ENCODE measurements around the gene FOCAD. TPM values are rescaled to one million over a fixed set of nuclear protein-coding genes. Genes with fewer than 3 reads are reported as not detected.

The FOCAD gene
- total RNA-seq, 1 experiment from 2014 or later, result 40.7 TPM

DNA sequence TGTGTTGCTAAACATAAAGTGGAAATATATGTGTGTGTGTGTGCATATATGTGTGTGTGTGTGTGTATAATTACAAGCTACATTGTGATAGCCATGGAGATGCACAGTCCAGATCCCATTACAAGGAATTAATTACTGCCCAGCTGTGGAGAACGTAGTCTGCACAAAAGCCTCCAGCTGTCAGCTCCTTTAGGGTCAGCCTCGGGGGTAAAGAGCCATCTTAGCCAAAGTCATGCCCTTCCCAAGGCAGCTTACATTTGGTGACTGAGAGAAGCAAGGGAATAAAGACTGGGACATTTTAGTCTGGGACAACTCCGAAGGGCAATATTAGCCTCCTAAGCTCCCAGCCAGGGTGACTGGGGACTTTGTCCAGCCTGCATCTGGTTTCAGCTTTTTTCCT, 21.9 kb upstream of the FOCAD start:
- Histone ChIP-seq H3K4me3 (replicated peaks in 1 of 2; ENCODE audit: low read depth in 1 of 2, low read length in 2 of 2) (no peak overlapping the region), H3K9me3 (ENCODE audit: control insufficient read depth in 1 of 2, insufficient read depth in 1 of 2, low read depth in 1 of 2, low read length in 2 of 2) (no peaks in the 10 kb centered on the region), H3K9me2 (ENCODE audit: insufficient read depth) (peaks cover 3% of the 10 kb centered on the region; the same call in 1 of the 2 replicates), H3K4me1 (ENCODE audit: control insufficient read depth in 1 of 2, insufficient read depth in 2 of 2, low read length in 2 of 2) (peaks cover 0 to 11% of the 10 kb centered on the region in 2 experiments; a peak in 1 of 4 replicates), H3K79me2 (ENCODE audit: insufficient read depth, low read length) (0 out of 2 replicates have a peak, but pooled peaks cover 3% of the 10 kb centered on the region), H3K27me3 (ENCODE audit: insufficient read depth, low read length) (no peaks in the 10 kb centered on the region), H3K36me3 (ENCODE audit: control insufficient read depth in 1 of 2, insufficient read depth in 2 of 2, low read length in 2 of 2) (no peaks in the 10 kb centered on the region), H4K20me1 (ENCODE audit: insufficient read depth) (no peaks in the 10 kb centered on the region), H3K4me2 (ENCODE audit: low read length) (no peak overlapping the region), H3K27ac (ENCODE audit: low read depth, low read length) (no peak overlapping the region), H2AFZ (ENCODE audit: low read depth, low read length, poor library complexity, severe bottlenecking) (no peak overlapping the region), H3K9ac (ENCODE audit: low read length) (no peak overlapping the region)
- ChIA-PET POLR2A (no interaction called here), RAD21 (ENCODE audit: low non-redundant PET in 1 of 2, low total read pairs in 2 of 2, uncharacterized antibody in 2 of 2, unreplicated experiment in 2 of 2) (no interaction called here), CTCF (no interaction called here)
- DNase-seq (ENCODE audit: low read depth, low spot score) (no peak), ATAC-seq (no peak)
- TF ChIP-seq SP1 (IDR thresholded peaks at IDR 0.05; ENCODE audit: low read depth) (no peak), CBX3 (IDR thresholded peaks at IDR 0.05; ENCODE audit: low read depth) (no peak), SIN3A (IDR thresholded peaks at IDR 0.05; ENCODE audit: low read depth) (no peak), JUND (IDR thresholded peaks at IDR 0.05) (no peak), ZFX (IDR thresholded peaks at IDR 0.05) (no peak), POLR2AphosphoS5 (IDR thresholded peaks at IDR 0.05; ENCODE audit: low read depth, low read length) (no peak), ELF1 (IDR thresholded peaks at IDR 0.05; ENCODE audit: borderline replicate concordance, low read depth) (no peak), CEBPB (IDR thresholded peaks at IDR 0.05; ENCODE audit: low read depth) (no peak), SRF (IDR thresholded peaks at IDR 0.05; ENCODE audit: low read depth) (no peak), POLR2A (IDR thresholded peaks at IDR 0.05; ENCODE audit: borderline replicate concordance, extremely low read depth, insufficient read depth, insufficient read length) (no peak), EZH2 (IDR thresholded peaks at IDR 0.05) (no peak), RAD21 (IDR thresholded peaks at IDR 0.05; ENCODE audit: low read depth) (no peak), EGR1 (IDR thresholded peaks at IDR 0.05; ENCODE audit: low read depth) (no peak), EZH2phosphoT487 (IDR thresholded peaks at IDR 0.05; ENCODE audit: borderline replicate concordance) (no peak), YY1 (IDR thresholded peaks at IDR 0.05; ENCODE audit: extremely low read depth, insufficient replicate concordance, low read depth, low read length) (no peak)
- TF ChIP-seq, protein P1, sequence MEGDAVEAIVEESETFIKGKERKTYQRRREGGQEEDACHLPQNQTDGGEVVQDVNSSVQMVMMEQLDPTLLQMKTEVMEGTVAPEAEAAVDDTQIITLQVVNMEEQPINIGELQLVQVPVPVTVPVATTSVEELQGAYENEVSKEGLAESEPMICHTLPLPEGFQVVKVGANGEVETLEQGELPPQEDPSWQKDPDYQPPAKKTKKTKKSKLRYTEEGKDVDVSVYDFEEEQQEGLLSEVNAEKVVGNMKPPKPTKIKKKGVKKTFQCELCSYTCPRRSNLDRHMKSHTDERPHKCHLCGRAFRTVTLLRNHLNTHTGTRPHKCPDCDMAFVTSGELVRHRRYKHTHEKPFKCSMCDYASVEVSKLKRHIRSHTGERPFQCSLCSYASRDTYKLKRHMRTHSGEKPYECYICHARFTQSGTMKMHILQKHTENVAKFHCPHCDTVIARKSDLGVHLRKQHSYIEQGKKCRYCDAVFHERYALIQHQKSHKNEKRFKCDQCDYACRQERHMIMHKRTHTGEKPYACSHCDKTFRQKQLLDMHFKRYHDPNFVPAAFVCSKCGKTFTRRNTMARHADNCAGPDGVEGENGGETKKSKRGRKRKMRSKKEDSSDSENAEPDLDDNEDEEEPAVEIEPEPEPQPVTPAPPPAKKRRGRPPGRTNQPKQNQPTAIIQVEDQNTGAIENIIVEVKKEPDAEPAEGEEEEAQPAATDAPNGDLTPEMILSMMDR (IDR thresholded peaks at IDR 0.05 in 2 of 3, conservative IDR thresholded peaks at IDR 0.05 in 1 of 3; ENCODE audit: borderline replicate concordance in 1 of 3, insufficient read depth in 1 of 3, low read depth in 2 of 3, low read length in 2 of 3), result no peak
- TF ChIP-seq, protein P2, sequence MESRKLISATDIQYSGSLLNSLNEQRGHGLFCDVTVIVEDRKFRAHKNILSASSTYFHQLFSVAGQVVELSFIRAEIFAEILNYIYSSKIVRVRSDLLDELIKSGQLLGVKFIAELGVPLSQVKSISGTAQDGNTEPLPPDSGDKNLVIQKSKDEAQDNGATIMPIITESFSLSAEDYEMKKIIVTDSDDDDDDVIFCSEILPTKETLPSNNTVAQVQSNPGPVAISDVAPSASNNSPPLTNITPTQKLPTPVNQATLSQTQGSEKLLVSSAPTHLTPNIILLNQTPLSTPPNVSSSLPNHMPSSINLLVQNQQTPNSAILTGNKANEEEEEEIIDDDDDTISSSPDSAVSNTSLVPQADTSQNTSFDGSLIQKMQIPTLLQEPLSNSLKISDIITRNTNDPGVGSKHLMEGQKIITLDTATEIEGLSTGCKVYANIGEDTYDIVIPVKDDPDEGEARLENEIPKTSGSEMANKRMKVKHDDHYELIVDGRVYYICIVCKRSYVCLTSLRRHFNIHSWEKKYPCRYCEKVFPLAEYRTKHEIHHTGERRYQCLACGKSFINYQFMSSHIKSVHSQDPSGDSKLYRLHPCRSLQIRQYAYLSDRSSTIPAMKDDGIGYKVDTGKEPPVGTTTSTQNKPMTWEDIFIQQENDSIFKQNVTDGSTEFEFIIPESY (IDR thresholded peaks at IDR 0.05; ENCODE audit: extremely low read depth, insufficient replicate concordance, low read length), result no peak
- TF ChIP-seq, protein P3, sequence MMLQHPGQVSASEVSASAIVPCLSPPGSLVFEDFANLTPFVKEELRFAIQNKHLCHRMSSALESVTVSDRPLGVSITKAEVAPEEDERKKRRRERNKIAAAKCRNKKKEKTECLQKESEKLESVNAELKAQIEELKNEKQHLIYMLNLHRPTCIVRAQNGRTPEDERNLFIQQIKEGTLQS (IDR thresholded peaks at IDR 0.05), result no peak
- TF ChIP-seq, protein P4, sequence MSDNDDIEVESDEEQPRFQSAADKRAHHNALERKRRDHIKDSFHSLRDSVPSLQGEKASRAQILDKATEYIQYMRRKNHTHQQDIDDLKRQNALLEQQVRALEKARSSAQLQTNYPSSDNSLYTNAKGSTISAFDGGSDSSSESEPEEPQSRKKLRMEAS (IDR thresholded peaks at IDR 0.05), result no peak
- TF ChIP-seq, protein P5, sequence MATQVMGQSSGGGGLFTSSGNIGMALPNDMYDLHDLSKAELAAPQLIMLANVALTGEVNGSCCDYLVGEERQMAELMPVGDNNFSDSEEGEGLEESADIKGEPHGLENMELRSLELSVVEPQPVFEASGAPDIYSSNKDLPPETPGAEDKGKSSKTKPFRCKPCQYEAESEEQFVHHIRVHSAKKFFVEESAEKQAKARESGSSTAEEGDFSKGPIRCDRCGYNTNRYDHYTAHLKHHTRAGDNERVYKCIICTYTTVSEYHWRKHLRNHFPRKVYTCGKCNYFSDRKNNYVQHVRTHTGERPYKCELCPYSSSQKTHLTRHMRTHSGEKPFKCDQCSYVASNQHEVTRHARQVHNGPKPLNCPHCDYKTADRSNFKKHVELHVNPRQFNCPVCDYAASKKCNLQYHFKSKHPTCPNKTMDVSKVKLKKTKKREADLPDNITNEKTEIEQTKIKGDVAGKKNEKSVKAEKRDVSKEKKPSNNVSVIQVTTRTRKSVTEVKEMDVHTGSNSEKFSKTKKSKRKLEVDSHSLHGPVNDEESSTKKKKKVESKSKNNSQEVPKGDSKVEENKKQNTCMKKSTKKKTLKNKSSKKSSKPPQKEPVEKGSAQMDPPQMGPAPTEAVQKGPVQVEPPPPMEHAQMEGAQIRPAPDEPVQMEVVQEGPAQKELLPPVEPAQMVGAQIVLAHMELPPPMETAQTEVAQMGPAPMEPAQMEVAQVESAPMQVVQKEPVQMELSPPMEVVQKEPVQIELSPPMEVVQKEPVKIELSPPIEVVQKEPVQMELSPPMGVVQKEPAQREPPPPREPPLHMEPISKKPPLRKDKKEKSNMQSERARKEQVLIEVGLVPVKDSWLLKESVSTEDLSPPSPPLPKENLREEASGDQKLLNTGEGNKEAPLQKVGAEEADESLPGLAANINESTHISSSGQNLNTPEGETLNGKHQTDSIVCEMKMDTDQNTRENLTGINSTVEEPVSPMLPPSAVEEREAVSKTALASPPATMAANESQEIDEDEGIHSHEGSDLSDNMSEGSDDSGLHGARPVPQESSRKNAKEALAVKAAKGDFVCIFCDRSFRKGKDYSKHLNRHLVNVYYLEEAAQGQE (IDR thresholded peaks at IDR 0.05; ENCODE audit: low read depth), result no peak
- intact Hi-C loops (cut with micrococcal nuclease), result no loop called here
- no TSS peak for BruUV-seq (replicated peaks)

All from HCT116 (cell line).